ENCODE data around the gene CAMKMT.

CAMKMT gene

DNA sequence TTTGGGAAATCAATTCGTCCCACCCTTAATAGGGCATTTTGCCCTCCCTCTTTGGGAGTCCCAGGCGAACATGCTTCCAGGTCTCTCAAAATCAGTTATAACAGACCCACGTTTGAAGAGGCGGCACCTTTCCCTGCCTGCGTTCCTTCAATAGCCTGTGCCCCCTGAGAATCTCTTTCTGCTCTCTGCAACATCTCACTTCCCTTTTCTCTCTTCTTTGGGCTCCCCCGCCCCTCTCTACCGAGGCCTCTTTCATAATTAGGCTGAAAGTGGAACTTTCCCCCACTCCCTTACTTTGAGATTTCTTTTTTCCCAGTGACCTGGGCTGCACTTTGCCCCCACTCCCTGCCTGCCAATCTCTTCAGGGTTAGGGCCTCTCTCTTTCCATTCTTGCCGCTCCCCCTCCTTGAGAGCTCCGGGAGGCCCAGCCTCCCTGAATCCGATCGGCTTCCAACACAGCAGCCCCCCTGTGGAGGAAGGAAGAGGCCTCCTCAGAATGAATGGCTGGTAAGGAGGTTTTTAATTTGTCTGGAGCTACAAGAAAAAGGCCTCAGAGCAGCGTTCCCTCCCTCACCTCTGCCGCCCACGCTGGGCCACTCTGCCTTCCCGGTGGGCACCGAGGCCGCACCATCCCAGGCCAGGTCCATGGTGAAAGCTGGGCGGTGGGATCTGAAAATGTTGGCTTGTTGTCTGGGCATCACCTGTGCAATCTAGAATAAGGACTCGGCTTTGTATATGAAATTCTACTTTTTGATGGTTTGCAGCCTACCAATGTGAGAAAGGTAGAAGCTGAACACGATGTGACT lies 417.1 kb downstream of the CAMKMT start:
- DNase-seq: no peak

DNA sequence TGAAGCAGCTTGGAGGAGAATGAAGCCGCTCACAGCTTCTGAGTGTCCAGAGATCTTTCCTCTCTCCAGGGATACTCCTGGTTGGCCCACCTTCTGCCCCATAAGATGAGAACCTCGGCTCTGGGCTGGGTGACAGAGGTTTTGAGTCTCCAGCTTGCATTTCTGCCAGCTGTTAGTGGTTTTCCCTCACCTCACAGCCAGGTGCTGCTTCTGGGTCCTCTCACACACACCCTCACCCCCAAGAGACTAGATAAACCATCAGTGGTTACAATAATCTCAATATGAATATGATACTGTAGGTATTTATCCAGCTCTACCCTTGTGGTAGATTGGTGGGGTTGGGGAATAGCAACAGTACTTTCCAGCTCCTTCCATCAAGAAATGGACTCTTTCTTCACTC lies 418.0 kb downstream of the CAMKMT start:
- DNase-seq: no peak

DNA sequence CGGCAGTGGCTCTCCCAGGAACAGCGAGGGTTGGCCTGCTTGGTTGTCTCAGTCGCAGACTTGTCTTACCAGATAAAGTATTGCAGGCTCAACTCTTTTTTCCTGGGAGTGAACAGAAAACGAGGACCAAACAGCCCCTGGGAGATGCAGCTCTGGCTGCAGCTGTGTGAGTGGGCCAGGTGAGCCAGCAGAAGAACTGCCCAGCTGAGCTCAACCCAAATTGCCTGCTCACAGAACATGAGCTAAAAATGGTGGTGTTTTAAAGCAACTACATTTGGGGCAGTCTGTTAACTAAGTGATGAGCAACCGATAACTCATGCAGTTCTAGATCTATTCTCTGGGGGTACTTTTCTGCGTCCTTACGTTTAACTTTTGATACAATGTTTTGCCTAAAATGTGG lies 418.7 kb downstream of the CAMKMT start:
- no peak for DNase-seq

DNA sequence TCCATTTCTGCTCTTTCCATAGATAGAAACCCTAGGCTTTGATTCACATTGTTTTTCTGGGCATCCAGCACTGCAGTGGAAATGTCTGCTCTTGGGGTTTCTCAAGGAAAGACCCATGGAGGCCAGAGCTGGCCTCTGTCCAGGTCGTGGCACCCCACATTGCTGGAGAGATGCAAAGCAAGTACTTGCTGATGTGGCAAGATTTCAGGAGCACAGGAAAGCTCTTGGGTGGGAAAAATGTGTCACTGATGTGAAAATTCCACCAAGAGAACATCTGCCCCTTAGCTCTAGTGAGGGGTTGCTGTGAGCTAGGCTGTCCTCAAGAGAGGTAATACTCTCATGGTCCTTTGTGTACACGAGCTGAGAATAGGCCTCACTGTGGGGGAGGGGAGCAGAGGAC lies 423.7 kb downstream of the CAMKMT start:
- no peak for DNase-seq

DNA sequence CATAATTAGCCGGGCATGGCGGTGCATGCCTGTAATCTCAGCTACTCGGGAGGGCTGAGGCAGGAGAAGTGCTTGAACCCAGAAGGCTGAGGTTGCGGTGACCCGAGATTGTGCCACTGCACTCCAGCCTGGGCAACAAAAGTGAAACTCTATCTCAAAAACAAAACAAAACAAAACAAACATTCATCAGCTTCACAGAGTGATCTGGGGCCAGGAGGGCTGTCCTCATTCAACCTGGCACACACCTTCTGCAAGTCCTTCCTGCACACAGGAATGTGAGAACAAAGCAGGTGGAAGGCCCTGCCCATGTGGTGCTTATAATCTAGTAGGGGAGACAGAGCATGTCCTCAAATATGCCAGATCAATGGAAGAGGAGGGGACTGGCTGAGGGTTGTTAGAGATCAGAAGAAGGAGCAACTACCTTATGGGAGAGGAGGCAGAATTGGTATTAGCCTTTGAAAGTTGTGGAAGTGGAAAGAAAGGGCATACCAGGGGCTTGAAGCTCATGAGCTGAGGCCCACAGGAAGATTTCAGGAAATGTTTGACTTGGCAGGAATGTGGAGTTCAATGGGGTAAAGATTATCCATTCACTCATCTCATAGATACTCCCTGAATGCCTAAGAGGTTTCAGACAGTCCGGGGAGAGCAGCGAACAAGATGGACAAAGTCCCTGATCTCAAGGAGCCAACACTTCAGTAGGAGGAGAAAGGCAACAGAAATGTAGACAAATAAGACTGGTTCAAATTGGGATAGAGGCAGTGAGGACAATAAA lies 424.5 kb downstream of the CAMKMT start:
- DNase-seq: no peak

DNA sequence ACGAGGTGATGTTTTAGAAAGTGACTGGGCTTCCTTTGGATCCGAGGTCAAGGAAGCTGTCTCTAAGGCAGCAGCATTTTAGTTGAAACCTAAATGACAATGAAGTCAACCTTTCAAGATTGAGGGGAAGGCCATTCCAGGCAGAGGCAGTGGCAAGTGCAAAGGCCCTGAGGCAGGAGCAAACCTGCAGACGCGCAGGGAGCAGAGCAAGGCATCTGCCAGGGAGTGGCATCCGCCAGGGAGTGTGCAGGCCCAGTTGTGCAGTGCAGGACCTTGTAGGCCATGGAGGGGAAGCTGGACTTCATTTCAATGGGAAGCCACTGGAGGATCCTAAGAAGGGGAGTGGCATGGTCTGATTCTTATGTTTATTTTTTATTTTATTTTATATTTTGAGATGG lies 425.1 kb downstream of the CAMKMT start:
- DNase-seq: no peak

DNA sequence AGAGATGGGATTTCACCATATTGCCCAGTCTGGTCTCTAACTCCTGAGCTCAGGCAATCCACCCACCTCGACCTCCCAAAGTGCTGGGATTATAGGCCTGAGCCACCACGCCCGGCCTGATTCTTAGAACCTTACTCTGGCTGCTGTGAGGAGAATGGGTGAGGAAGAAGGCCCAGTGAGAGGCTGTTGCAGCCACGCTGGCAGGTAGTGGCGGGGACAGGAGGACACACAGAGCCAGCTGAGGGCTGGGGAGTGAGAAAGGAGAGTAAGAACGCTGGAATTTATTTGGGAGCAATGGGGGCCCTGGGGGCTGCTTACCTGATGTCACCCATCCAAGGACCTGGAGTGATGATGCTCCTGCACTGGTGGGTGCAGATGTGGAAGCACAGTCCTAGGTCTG lies 425.9 kb downstream of the CAMKMT start:
- DNase-seq: no peak

DNA sequence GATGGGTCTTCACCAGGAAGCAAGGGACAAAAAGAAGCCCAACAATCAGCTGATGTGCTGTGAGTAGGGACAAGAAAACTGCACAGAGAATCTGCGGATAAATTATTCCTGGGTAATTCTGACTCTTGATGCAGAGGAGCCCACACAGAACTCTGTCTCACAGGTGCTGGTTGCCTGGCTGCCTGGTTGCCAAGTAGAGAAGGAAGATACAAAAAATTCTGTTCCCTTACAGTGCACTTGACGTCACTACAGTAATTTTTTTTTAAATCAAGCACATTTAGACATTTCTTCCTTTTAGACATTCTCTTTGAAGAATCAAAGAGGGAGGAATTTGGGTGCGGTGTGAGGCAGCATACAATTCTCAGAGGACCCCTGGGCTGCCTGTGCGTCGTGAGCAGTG lies 427.7 kb downstream of the CAMKMT start:
- DNase-seq: no peak

DNA sequence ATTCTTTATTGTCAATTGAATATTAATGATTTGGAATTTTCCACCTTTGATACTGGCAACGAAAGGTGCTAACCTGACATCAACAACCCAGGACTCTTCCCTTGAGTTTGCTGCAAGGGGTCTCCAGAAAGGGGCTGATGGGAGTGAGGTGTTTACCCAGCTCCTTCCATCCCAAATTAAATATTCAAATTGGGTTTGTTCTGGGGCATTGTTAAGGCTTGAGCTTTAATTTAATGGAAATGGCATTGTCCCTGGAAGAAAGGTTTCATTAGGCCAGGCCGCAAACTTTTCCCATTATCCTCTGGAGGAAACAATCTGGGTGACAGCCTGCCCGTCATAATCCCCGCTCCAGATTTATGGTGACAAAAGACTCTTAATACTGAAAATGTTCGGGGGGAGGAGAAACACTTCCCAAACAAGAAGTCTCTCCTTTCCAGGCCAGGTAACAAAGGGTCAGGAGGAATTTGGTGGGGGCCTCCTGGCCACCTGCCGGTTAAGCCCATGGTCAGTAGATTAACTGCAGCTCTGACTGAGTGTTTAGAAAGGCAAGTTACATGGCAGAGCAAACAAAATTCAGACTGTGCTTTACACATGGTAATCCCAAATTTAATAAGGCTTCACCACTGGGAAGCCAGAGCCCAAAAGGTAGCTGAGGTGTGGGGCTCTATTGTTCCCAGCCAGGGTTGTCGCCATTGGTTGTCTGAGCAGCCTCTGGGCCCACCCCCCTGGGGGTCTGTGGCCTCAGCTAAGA lies 428.4 kb downstream of the CAMKMT start:
- no peak for DNase-seq

DNA sequence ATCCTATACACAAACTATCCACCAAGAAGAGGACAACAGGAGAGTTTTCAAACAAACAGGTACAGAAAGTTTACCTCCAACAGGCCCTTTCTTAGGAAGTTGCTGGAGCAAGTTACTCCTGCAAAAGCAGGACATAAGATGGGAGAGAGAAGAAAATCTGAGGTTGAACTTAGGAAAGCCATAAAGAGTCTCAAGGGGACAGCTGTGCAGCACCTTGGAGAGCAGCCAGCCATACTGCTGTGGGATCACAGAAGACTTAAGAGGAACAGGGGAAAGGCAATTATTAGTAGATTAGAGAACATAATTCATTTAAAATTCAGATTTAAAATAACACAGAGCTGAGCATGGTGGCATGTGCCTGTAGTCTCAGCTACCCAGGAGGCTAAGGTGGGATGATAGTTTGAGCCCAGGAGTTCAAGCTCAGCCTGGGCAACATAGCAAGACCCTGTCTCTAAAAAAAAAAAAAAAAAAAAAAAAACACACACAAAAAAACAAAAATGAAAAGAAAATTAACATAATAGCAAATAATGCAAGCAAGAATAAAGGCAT lies 431.6 kb downstream of the CAMKMT start:
- no peak for DNase-seq

DNA sequence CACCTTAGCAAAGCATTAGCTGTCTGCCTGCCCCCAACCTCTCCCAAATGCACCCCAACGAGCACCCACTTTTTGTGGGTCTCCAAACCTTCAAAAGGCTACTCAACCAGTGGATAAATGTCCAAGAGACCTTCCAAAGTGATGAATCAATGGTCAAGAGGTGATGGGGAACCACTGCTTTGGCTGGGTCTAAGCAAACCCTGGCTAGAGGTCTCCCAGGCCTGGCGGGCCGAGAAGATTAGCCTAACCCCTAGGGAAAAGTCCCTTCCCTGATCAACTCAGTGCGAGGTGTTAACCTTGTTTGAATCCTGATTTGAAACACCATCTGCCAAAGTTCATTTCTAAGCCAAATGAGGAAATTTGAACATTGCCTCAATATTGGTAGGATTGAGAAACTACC lies 435.0 kb downstream of the CAMKMT start:
- DNase-seq: no peak

DNA sequence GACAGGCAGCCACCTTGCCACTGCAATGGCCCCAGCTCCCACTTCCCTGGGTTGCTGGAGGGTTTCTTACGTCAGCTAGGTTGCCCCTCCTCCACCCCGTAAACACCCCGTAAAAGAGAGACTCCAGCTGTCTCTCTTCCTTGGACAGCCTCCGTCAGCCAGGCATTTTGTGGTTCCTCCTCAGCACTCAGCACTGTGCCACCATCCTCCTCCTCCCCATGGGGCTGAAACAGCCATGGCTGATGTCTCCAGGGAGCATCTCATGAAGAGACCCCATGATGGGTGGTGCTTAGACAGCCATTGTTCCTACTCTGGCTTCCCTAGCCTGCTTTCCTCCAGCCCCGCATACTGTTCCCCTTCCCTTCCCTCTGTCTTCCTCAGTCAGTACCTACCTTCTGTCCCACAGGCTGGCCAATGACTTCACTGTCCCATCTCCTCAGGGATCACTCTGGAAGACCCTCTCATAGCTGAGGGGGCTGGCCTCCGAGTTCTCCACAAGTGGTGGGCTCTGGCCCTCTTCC lies 436.5 kb downstream of the CAMKMT start:
- no peak for DNase-seq

DNA sequence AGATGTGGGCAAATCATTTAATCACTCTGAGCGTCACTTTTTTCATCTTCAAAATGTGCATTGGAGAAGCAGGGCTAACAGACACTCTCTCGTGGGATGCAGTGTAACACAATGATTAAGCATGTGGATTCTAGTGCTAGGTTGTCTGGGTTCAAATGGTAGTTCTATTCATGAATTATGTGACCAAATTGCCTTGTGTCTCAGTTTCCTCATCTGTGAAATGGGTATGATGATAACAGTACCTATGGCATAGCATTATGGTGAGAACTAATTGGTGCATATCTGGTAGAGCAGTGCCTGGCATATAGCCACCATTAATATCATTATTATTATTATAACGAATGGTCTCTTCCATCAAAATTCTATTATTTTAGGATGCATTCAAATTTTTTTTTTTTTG lies 437.4 kb downstream of the CAMKMT start:
- no peak for DNase-seq

DNA sequence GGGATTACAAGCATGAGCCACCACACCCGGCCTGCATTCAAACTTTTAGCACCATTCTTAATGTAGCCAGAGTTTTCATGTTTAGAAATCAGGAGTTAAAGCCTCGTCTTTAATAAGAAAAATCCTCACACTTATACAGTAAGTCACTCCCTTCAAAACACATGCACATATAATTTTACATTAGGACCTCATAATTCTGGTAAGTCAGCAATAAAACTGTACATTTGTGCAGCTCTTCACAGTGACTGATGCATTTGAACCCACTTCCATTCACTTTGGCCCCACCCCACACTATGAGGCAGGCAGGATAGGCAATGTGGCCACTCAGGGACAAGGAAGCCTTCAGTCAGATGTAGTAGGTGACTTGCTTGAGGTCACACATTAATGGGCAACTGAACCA lies 438.0 kb downstream of the CAMKMT start:
- DNase-seq: no peak

DNA sequence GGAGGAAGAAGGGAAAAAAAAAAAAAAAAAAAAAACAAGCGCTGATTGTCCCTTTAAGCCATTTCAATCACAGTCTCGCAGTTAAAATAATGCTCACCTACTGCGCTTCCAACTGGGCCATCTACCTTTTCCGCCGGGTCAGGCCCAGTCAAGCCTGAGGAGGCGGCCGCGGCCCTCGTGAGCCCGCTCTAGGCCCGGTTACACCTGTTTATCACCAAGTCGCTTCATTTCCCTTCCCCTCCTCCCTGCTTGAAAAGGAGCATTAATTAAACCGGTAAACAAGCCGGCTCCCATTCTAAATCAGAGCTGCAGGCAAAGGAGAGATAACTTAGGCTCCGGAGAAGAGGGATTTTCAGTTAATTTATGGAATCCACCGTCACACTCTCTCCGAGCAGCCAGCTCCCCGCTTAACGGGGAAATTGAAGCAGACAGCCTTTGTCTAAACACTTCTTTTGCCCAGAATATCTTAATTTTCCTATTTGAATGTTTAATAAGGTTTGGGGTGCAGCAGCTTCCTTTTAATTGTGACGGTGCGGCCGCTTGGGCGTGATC lies 439.6 kb downstream of the CAMKMT start:
- no peak for DNase-seq

DNA sequence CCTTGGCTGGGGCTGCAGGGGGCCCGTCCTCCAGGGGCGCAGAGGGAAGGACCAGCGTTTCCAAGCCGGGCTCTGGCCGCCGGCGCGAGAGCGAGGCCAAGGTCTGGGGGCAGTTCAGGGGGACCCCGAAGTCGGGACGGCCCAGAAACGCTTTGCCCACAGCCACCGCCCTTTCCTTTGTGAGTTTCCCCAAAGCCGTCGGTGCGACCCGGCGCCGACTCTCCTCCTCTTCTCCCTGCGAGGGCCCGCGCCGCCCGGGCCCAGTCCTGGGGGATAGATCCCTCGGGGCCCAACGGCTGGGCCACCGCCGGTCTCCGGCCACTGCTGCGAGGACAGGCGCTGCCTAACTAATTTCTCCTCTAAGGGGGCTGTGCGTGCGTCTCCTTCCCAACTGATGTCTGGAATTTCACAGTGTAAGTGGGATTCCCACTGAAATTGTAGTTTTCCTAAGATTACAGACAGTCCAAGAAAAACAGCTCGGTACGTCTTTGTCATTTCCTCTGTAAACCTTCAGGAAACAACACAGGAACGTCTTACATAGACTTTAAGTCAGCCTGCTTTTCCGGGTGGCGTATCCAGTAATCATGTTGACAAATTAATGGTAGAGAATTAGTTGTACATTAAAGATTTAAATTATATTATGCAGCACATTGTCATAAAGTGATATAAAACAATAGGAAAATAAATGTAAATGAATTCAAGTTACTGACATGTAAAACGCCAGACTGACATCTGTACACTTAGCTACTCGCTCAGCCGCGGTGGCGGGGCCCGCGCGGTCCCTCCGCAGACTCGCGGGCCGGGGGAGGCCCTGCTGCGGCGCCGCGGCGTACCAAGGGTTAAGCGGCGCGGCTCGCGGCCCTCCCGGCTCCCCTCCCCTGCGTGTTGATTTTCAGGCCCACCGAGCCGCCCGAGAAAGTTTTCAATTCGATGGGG lies 440.4 kb downstream of the CAMKMT start:
- DNase-seq: no peak

DNA sequence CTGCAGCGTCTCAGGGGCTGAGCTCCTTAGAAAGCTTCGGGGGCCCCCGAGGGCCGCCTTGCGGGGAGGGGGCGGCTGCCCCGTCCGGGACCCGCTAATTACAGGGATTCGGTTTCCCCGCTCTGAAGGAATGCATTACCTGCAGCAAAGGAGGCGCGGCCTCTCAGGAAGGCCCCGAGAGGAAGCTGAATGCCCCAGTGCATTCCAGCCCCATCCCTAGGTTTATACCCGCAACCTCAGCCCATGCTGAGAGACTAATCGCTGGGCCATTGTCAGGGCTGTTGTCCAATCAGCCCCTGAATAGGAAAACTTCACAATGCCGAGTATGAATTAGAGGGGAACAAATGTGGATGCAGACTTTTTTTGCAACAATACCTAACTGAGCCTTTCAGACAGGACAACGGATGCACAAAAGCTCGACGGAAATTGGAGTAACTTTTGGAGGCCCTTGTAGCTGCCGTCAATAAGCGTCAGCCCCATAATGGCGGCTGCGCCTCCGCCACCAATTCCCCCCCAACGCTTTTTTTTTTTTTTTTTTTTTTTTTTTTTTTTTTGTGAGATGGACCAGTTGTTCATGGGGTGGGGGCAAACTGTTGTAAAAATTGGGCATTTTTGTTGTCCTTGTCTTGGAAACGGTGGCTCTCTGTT lies 441.2 kb downstream of the CAMKMT start:
- DNase-seq: no peak

DNA sequence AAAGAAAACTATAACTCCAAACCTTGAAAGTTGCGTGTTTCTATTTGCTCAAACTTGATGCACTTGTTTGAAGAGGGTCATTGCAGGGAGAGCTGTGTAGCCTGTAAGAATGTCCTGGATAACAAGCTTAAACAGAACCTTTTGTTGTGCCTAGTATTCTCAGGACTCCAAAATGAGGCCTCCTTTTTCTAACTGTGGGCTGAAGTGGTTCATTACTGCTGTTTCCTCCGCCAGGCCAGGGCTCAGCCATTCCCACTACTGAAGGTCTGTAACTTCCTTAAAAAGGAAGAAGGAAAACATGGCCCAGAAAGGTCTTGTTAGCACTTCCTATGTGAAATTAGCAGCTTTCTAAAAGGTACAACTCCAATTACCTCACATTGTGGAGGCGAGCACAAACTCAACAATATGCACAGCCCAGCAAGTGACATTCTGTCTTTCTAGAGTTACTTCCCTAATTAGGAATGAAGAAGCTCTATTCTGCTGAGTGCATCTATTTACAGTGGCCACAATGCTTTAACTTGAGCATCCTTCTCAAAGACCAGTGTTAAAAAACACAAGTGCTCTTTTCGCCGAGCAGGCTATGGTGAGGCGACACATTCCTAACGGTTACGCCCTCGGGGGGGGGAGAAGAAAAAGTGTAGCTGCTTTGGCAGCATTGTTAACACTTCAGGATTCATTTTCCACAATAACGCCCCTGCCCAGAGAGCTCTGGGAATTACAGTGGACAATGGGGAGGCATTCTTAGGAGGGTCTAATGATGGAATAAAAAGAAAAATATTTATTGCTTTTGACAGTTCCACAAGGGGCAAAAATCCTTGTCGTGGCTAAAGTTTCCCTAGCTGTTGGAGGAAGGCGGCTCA lies 442.9 kb downstream of the CAMKMT start:
- no peak for DNase-seq

DNA sequence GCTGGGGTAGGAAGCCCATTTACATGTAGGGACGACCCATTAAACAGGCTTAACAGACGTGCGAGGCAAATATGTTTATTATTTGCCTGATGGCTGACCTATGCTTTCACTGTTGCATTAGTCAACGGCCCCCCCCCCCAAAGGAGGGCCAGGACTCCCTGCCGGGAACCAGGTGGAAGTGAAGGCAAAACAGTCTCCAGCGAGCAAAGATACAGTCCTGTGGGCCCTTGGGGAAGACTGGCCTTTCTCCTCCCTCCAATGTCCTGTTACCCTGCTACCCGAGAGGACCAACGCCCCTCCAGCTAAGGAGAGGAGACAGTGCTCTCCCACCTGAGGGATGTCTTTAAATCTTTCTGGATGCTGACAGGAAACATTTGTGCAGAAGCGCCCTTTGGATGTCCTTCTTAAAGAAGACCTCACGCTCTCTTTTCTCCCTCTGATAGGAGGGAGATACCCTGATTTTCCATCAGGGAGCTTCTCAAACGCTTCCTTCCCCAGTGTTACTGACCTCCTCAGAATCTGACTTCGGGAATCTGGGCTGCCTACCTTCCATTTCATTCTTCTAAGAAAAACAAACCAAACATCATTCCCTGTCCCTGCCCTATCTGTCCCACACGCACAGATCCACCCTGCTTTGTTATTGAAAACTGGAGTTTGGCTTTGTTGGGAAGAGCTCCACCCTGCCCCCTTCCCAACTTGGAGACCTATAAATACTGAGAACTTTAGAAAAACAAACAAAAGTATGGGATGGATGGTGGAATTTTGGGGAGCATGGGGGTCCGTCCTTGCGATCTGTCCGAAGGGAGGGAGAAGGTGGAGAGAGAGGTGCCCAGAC lies 443.9 kb downstream of the CAMKMT start:
- DNase-seq: no peak

Measured in NCI-H1694 treated with DMSO at 0.1 percent for 48 hours (cell line).